WTC11 (cell line): Measurements from ENCODE around the gene ACSS3. TPM values are rescaled to one million over a fixed set of nuclear protein-coding genes. Genes with fewer than 3 reads are reported as not detected.

Experiments used
- ATAC-seq: fragments of 200-7000 bp; cut with Tn5 transposase; 2 replicates; pipeline ENCODE4 v1.10.0; 2021; ENCODE audit warnings: mild to moderate bottlenecking, moderate library complexity
- CTCF ChIA-PET: fragments of 300-600 bp; sonication (Branson Sonifier 250); formaldehyde crosslinking; loops from one replicate; lab custom pipeline; 2021; ENCODE audit warnings: antibody characterized with exemption; lab: Charles Lee
- POLR2A ChIA-PET: fragments of 350-600 bp; sonication (Branson Sonifier 250); formaldehyde crosslinking; loops from one replicate; lab custom pipeline; 2021; ENCODE audit warnings: antibody characterized with exemption; lab: Charles Lee
- DNase-seq: peaks from one replicate; pipeline ENCODE4 v3.0.0; 2021; ENCODE audit warnings: low spot score
- H3K27ac Mint-ChIP-seq: 2 replicates; pipeline ENCODE4 v1.8.0; 2021; ENCODE audit warnings: mixed read lengths
- H3K27me3 Mint-ChIP-seq: 2 replicates; pipeline ENCODE4 v1.8.0; 2021; ENCODE audit warnings: low read depth, mild to moderate bottlenecking, moderate library complexity, mixed read lengths
- H3K36me3 Mint-ChIP-seq: 2 replicates; pipeline ENCODE4 v1.8.0; 2021; ENCODE audit warnings: mixed read lengths
- H3K4me1 Mint-ChIP-seq: 2 replicates; pipeline ENCODE4 v1.8.0; 2022; ENCODE audit warnings: mixed read lengths
- H3K4me3 Mint-ChIP-seq: 2 replicates; pipeline ENCODE4 v1.8.0; 2021; ENCODE audit warnings: mild to moderate bottlenecking, moderate library complexity, mixed read lengths
- H3K9me3 Mint-ChIP-seq: 2 replicates; pipeline ENCODE4 v1.8.0; 2021; ENCODE audit warnings: mixed read lengths
- ATF1 ChIP-seq: sonication (generic); formaldehyde crosslinking; IDR thresholded peaks from 2 replicates; pipeline ENCODE4 v1.8.1; 2023; ENCODE audit warnings: mild to moderate bottlenecking, moderate library complexity, missing genetic modification reagents
- ETV6 ChIP-seq: sonication (generic); formaldehyde crosslinking; IDR thresholded peaks from 2 replicates; pipeline ENCODE4 v1.8.1; 2022; ENCODE audit warnings: mild to moderate bottlenecking, missing genetic modification reagents
- HMGA2 ChIP-seq: fragments of 250-450 bp; sonication (Bioruptor Pico); IDR thresholded peaks from 2 replicates; pipeline ENCODE4 v1.4.0; 2021; ENCODE audit warnings: mild to moderate bottlenecking, moderate library complexity
- MXD4 ChIP-seq: fragments of 250-450 bp; sonication (Bioruptor Pico); IDR thresholded peaks from 2 replicates; pipeline ENCODE4 v1.8.0; 2021; ENCODE audit warnings: mild to moderate bottlenecking, moderate library complexity, borderline replicate concordance
- NFATC4 ChIP-seq: fragments of 250-450 bp; sonication (Bioruptor Pico); IDR thresholded peaks from 2 replicates; pipeline ENCODE4 v1.9.0; 2021; ENCODE audit warnings: mild to moderate bottlenecking
- NFE2L1 ChIP-seq: sonication (generic); formaldehyde crosslinking; IDR thresholded peaks from 2 replicates; pipeline ENCODE4 v1.8.1; 2023; ENCODE audit warnings: missing genetic modification reagents
- SMAD3 ChIP-seq: sonication (generic); formaldehyde crosslinking; IDR thresholded peaks from 2 replicates; pipeline ENCODE4 v1.8.0; 2022; ENCODE audit warnings: missing genetic modification reagents, mild to moderate bottlenecking, borderline replicate concordance
- TCF7 ChIP-seq: sonication (generic); formaldehyde crosslinking; IDR thresholded peaks from 2 replicates; pipeline ENCODE4 v1.8.0; 2022; ENCODE audit warnings: mild to moderate bottlenecking, low read depth, missing genetic modification reagents, moderate library complexity
- ZNF232 ChIP-seq: sonication (generic); formaldehyde crosslinking; IDR thresholded peaks from 2 replicates; pipeline ENCODE4 v1.8.0; 2022; ENCODE audit warnings: mild to moderate bottlenecking, missing genetic modification reagents
- ZNF263 ChIP-seq: sonication (generic); formaldehyde crosslinking; IDR thresholded peaks from 2 replicates; pipeline ENCODE4 v1.8.1; 2022; ENCODE audit warnings: low read depth, mild to moderate bottlenecking, moderate library complexity, missing genetic modification reagents
- total RNA-seq: library from RNA; stranded (reverse); gene quantifications from 3 replicates; pipeline ENCODE4 v1.2.3, GENCODE V29; 2021
- TF ChIP-seq, protein P1 (sequence below): fragments of 250-450 bp; sonication (Bioruptor Pico); IDR thresholded peaks from 2 replicates; pipeline ENCODE4 v1.8.0; 2021; ENCODE audit warnings: mild to moderate bottlenecking
- TF ChIP-seq, protein P2 (sequence below): sonication (generic); formaldehyde crosslinking; IDR thresholded peaks from 2 replicates; pipeline ENCODE4 v1.8.0; 2022; ENCODE audit warnings: mild to moderate bottlenecking, missing genetic modification reagents
- TF ChIP-seq, protein P3 (sequence below): sonication (generic); formaldehyde crosslinking; IDR thresholded peaks from 2 replicates; pipeline ENCODE4 v1.8.1; 2023; ENCODE audit warnings: mild to moderate bottlenecking, moderate library complexity, missing genetic modification reagents
- TF ChIP-seq, protein P4 (sequence below): sonication (generic); formaldehyde crosslinking; IDR thresholded peaks from 2 replicates; pipeline ENCODE4 v1.8.1; 2023; ENCODE audit warnings: mild to moderate bottlenecking, missing genetic modification reagents
- TF ChIP-seq, protein P5 (sequence below): sonication (generic); formaldehyde crosslinking; IDR thresholded peaks from 2 replicates; pipeline ENCODE4 v1.8.0; 2022; ENCODE audit warnings: mild to moderate bottlenecking, missing genetic modification reagents
- TF ChIP-seq, protein P6 (sequence below): fragments of 250-450 bp; sonication (Bioruptor Pico); IDR thresholded peaks from 2 replicates; pipeline ENCODE4 v2.1.2; 2022; ENCODE audit warnings: mild to moderate bottlenecking, moderate library complexity
- TF ChIP-seq, protein P7 (sequence below): sonication (generic); formaldehyde crosslinking; IDR thresholded peaks from 2 replicates; pipeline ENCODE4 v1.8.0; 2022; ENCODE audit warnings: mild to moderate bottlenecking, missing genetic modification reagents
- TF ChIP-seq, protein P8 (sequence below): fragments of 200-600 bp; IDR thresholded peaks from 2 replicates; pipeline ENCODE4 v1.8.0; 2022; ENCODE audit warnings: antibody characterized with exemption

The ACSS3 gene
- total RNA-seq, 1 experiment from 2014 or later, result 18.6 TPM

DNA sequence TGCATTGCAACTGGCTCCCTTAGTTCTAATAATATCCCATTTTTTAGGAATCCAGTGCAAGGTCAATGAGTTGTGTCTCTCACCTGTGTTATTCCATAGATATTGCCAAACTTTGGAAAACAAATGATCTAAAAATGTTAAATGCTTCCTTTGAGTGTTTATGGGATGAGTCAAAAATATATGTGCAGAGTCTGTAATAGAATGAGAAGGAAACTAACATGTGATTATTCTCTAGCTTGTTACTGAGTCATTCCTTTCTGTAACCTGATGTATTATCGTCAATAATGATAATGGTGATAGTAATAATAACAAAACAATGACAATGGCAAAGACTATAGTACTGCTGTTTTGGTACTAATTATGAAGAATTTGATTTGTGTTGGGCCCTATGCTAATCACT lies 11.5 kb downstream of the ACSS3 start (continued):
- no peak for TF ChIP-seq SMAD3 (CRISPR knock-in tag)
- TF ChIP-seq, protein P1, sequence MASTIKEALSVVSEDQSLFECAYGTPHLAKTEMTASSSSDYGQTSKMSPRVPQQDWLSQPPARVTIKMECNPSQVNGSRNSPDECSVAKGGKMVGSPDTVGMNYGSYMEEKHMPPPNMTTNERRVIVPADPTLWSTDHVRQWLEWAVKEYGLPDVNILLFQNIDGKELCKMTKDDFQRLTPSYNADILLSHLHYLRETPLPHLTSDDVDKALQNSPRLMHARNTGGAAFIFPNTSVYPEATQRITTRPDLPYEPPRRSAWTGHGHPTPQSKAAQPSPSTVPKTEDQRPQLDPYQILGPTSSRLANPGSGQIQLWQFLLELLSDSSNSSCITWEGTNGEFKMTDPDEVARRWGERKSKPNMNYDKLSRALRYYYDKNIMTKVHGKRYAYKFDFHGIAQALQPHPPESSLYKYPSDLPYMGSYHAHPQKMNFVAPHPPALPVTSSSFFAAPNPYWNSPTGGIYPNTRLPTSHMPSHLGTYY, result no peak
- no peak for TF ChIP-seq ZNF232 (CRISPR knock-in tag)
- TF ChIP-seq, protein P2, sequence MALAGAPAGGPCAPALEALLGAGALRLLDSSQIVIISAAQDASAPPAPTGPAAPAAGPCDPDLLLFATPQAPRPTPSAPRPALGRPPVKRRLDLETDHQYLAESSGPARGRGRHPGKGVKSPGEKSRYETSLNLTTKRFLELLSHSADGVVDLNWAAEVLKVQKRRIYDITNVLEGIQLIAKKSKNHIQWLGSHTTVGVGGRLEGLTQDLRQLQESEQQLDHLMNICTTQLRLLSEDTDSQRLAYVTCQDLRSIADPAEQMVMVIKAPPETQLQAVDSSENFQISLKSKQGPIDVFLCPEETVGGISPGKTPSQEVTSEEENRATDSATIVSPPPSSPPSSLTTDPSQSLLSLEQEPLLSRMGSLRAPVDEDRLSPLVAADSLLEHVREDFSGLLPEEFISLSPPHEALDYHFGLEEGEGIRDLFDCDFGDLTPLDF, result no peak
- TF ChIP-seq, protein P3, sequence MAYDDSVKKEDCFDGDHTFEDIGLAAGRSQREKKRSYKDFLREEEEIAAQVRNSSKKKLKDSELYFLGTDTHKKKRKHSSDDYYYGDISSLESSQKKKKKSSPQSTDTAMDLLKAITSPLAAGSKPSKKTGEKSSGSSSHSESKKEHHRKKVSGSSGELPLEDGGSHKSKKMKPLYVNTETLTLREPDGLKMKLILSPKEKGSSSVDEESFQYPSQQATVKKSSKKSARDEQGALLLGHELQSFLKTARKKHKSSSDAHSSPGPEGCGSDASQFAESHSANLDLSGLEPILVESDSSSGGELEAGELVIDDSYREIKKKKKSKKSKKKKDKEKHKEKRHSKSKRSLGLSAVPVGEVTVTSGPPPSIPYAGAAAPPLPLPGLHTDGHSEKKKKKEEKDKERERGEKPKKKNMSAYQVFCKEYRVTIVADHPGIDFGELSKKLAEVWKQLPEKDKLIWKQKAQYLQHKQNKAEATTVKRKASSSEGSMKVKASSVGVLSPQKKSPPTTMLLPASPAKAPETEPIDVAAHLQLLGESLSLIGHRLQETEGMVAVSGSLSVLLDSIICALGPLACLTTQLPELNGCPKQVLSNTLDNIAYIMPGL (CRISPR knock-in tag), result no peak
- no peak for TF ChIP-seq NFE2L1 (CRISPR knock-in tag)
- TF ChIP-seq HMGA2 (CRISPR knock-in tag), result no peak
- TF ChIP-seq ZNF263, result no peak
- TF ChIP-seq TCF7 (CRISPR knock-in tag), result no peak

DNA sequence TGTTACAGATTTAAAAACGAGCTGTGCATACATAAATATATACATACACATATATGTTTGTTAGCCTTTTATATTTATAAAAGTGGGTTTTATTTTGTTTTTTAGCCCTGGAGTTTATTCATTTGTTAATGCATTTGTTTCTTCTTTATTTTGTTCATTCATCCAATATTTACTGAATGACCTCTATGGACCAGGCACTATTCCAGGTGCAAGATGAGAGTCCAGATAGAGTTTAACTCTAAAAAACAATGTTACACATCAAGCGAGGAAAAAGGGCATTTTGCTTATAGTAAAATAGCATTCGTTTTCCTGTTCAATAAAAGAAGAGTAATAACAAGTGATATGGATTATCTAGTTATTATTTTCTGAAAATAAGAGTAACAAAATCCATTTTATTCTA lies 14.2 kb downstream of the ACSS3 start:
- H3K9me3 Mint-ChIP-seq, result no peaks in the 10 kb centered on the region

DNA sequence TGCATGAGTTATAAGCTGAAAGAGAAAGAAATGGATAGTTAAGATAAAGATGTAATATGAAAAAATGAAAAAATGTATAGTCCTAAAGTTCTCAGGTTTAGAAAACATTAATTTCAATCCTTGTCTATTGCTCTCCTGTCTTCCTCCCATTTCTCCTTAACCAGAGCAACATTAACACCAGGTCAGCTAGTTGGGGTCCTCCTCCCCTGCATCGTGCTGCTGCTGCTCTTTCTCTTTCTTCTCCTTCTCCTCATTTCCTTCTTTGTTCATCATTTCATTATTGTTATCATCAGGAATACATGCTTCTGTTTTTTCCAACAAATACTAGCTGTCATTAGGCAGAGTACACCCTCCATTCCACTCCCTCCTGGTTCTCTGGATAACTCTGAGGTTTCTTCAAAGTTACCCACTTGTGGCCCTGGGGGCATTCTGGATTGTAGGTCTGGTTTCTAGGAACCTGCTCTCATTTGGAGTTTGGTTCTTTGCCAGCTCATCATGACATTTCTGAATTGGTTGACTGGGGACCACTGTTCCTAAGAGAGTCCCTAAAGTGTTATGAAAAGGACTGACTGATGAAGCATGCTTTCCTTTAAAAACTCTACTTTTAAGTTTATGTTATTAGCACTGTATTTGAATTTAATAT lies 17.0 kb downstream of the ACSS3 start:
- H3K4me3 Mint-ChIP-seq, result no peak overlapping the region
- ChIA-PET POLR2A (no interaction called here), CTCF (no interaction called here)
- H3K27ac Mint-ChIP-seq, result no peak overlapping the region
- ATAC-seq, result no peak
- H3K4me1 Mint-ChIP-seq, result peaks cover 7% of the 10 kb centered on the region
- H3K27me3 Mint-ChIP-seq, result no peaks in the 10 kb centered on the region
- H3K36me3 Mint-ChIP-seq, result no peaks in the 10 kb centered on the region
- TF ChIP-seq MXD4 (CRISPR knock-in tag) (no peak), NFE2L1 (CRISPR knock-in tag) (no peak), ATF1 (CRISPR knock-in tag) (no peak), ETV6 (no peak)
- TF ChIP-seq, protein P4, sequence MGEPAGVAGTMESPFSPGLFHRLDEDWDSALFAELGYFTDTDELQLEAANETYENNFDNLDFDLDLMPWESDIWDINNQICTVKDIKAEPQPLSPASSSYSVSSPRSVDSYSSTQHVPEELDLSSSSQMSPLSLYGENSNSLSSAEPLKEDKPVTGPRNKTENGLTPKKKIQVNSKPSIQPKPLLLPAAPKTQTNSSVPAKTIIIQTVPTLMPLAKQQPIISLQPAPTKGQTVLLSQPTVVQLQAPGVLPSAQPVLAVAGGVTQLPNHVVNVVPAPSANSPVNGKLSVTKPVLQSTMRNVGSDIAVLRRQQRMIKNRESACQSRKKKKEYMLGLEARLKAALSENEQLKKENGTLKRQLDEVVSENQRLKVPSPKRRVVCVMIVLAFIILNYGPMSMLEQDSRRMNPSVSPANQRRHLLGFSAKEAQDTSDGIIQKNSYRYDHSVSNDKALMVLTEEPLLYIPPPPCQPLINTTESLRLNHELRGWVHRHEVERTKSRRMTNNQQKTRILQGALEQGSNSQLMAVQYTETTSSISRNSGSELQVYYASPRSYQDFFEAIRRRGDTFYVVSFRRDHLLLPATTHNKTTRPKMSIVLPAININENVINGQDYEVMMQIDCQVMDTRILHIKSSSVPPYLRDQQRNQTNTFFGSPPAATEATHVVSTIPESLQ (CRISPR knock-in tag), result no peak
- TF ChIP-seq, protein P5, sequence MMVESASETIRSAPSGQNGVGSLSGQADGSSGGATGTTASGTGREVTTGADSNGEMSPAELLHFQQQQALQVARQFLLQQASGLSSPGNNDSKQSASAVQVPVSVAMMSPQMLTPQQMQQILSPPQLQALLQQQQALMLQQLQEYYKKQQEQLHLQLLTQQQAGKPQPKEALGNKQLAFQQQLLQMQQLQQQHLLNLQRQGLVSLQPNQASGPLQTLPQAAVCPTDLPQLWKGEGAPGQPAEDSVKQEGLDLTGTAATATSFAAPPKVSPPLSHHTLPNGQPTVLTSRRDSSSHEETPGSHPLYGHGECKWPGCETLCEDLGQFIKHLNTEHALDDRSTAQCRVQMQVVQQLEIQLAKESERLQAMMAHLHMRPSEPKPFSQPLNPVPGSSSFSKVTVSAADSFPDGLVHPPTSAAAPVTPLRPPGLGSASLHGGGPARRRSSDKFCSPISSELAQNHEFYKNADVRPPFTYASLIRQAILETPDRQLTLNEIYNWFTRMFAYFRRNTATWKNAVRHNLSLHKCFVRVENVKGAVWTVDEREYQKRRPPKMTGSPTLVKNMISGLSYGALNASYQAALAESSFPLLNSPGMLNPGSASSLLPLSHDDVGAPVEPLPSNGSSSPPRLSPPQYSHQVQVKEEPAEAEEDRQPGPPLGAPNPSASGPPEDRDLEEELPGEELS (CRISPR knock-in tag), result no peak
- TF ChIP-seq, protein P6, sequence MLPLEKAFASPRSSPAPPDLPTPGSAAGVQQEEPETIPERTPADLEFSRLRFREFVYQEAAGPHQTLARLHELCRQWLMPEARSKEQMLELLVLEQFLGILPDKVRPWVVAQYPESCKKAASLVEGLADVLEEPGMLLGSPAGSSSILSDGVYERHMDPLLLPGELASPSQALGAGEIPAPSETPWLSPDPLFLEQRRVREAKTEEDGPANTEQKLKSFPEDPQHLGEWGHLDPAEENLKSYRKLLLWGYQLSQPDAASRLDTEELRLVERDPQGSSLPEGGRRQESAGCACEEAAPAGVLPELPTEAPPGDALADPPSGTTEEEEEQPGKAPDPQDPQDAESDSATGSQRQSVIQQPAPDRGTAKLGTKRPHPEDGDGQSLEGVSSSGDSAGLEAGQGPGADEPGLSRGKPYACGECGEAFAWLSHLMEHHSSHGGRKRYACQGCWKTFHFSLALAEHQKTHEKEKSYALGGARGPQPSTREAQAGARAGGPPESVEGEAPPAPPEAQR, result no peak
- TF ChIP-seq, protein P7, sequence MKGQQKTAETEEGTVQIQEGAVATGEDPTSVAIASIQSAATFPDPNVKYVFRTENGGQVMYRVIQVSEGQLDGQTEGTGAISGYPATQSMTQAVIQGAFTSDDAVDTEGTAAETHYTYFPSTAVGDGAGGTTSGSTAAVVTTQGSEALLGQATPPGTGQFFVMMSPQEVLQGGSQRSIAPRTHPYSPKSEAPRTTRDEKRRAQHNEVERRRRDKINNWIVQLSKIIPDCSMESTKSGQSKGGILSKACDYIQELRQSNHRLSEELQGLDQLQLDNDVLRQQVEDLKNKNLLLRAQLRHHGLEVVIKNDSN (CRISPR knock-in tag), result no peak
- TF ChIP-seq, all 79 proteins: peak for 0
- DNase-seq, result no peak
- H3K9me3 Mint-ChIP-seq, result no peaks in the 10 kb centered on the region

More for the DNA sequence above, 14.2 kb downstream of the ACSS3 start:
- no peak for ATAC-seq
- POLR2A ChIA-PET, result no interaction called here
- TF ChIP-seq NFATC4, result no peak
- TF ChIP-seq, protein P8, sequence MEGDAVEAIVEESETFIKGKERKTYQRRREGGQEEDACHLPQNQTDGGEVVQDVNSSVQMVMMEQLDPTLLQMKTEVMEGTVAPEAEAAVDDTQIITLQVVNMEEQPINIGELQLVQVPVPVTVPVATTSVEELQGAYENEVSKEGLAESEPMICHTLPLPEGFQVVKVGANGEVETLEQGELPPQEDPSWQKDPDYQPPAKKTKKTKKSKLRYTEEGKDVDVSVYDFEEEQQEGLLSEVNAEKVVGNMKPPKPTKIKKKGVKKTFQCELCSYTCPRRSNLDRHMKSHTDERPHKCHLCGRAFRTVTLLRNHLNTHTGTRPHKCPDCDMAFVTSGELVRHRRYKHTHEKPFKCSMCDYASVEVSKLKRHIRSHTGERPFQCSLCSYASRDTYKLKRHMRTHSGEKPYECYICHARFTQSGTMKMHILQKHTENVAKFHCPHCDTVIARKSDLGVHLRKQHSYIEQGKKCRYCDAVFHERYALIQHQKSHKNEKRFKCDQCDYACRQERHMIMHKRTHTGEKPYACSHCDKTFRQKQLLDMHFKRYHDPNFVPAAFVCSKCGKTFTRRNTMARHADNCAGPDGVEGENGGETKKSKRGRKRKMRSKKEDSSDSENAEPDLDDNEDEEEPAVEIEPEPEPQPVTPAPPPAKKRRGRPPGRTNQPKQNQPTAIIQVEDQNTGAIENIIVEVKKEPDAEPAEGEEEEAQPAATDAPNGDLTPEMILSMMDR, result no peak
- TF ChIP-seq, all 79 proteins: peak for 0
- no peak for DNase-seq
- Mint-ChIP-seq H3K36me3 (no peaks in the 10 kb centered on the region), H3K27me3 (peaks cover 2% of the 10 kb centered on the region), H3K27ac (no peak overlapping the region), H3K4me3 (no peak overlapping the region), H3K4me1 (peaks cover 24% of the 10 kb centered on the region)
- CTCF ChIA-PET, result no interaction called here
